ENCODE results near the gene CYP24A1. TPM values are rescaled to one million over a fixed set of nuclear protein-coding genes. Genes with fewer than 3 reads are reported as not detected.

CYP24A1 gene
- total and polyA plus RNA-seq, 2 of the 13 experiments (the other 11 are each of a cell fraction or from before 2014, with no cell fraction given) = 9.4 to 32.7 TPM

GRCh38 chr20:54110041-54110440 lies 63.7 kb downstream of the CYP24A1 start:
- H3K4me2 ChIP-seq (ENCODE audit: low read depth, low read length) = no peak overlapping the region
- DNase-seq (ENCODE audit: low spot score) (peak; percentile 66), FAIRE-seq (no peak), ATAC-seq (no peak)
- no peak overlapping the region for H2AFZ ChIP-seq (ENCODE audit: low read length)
- ChIA-PET POLR2A (interaction anchor here (1.1 to 11.5 kb wide), 6 partner anchors 13 to 310 kb away, joined by 3 to 287 read pairs (median 20); partner anchors contain the start of gene CYP24A1), CTCF (ENCODE audit: low intra/inter-chr PET ratio, low total read pairs) (no interaction called here)
- no peaks in the 10 kb centered on the region for H4K20me1 ChIP-seq (ENCODE audit: insufficient read depth, low read length)
- intact Hi-C loops (cut with micrococcal nuclease; ENCODE audit: unreplicated experiment) = no loop called here
- H3K9ac ChIP-seq (ENCODE audit: insufficient read depth, low read depth, low read length) = no peak overlapping the region
- peaks cover 97% of the 10 kb centered on the region for H3K4me1 ChIP-seq (ENCODE audit: insufficient read depth, low read length)
- 0 out of 2 replicates have a peak, but pooled peaks cover 4% of the 10 kb centered on the region for H3K9me3 ChIP-seq (ENCODE audit: low read length)
- no TSS peak for BruUV-seq (replicated peaks)
- H3K79me2 ChIP-seq (ENCODE audit: insufficient read depth, low read length) = no peaks in the 10 kb centered on the region
- H3K4me3 ChIP-seq (replicated peaks in 1 of 3; ENCODE audit: insufficient read depth in 1 of 3, low read depth in 2 of 3, low read length in 3 of 3) = no peak overlapping the region
- H3K27me3 ChIP-seq (ENCODE audit: control insufficient read depth in 1 of 2, insufficient read depth in 2 of 2, low read length in 2 of 2) = no peaks in the 10 kb centered on the region
- in situ Hi-C loops (cut with HindIII; ENCODE audit: extremely low pct_ligation_motif_present, low pct_unique_long_range_greater_than_20kb) = no loop called here
- peak overlapping the region; percentile 10 for H3K27ac ChIP-seq (ENCODE audit: extremely low read length, insufficient read depth, low read length)
- H3K36me3 ChIP-seq (replicated peaks in 1 of 2; ENCODE audit: control insufficient read depth in 1 of 2, insufficient read depth in 2 of 2, low read length in 2 of 2) = no peaks in the 10 kb centered on the region
- TF ChIP-seq SMARCC2 (IDR thresholded peaks at IDR 0.05) = no peak
- TF ChIP-seq NFKBIZ (CRISPR knock-in tag; IDR thresholded peaks at IDR 0.05) = 0 out of 2 replicates have a peak, but pooled peaks have one; percentile 24
- TF ChIP-seq SATB2 (CRISPR knock-in tag; IDR thresholded peaks at IDR 0.05) = no peak
- peak; percentile 40 for TF ChIP-seq ATF7 (IDR thresholded peaks at IDR 0.05)
- no peak for TF ChIP-seq ATF7 (CRISPR knock-in tag; IDR thresholded peaks at IDR 0.05)
- no peak for TF ChIP-seq PRDM15 (CRISPR knock-in tag; IDR thresholded peaks at IDR 0.05)
- TF ChIP-seq MIXL1 (CRISPR knock-in tag; IDR thresholded peaks at IDR 0.05) = 0 out of 2 replicates have a peak, but pooled peaks have one; percentile 19
- no peak for TF ChIP-seq ZNF563 (CRISPR knock-in tag; IDR thresholded peaks at IDR 0.05)
- no peak for TF ChIP-seq HOXA3 (CRISPR knock-in tag; IDR thresholded peaks at IDR 0.05)
- TF ChIP-seq RARA (CRISPR knock-in tag; IDR thresholded peaks at IDR 0.05) = peak; percentile 46; the same call in 1 of the 2 replicates
- TF ChIP-seq ZBTB21 (CRISPR knock-in tag; IDR thresholded peaks at IDR 0.05) = no peak
- TF ChIP-seq NCOA2 (CRISPR knock-in tag; IDR thresholded peaks at IDR 0.05) = peak; percentile 32; the same call in 1 of the 2 replicates
- TF ChIP-seq BCLAF1 (IDR thresholded peaks at IDR 0.05) = no peak
- no peak for TF ChIP-seq ISX (CRISPR knock-in tag; conservative IDR thresholded peaks at IDR 0.05)
- no peak for TF ChIP-seq MYC (CRISPR knock-in tag; IDR thresholded peaks at IDR 0.05; ENCODE audit: borderline replicate concordance)
- TF ChIP-seq ARNTL (CRISPR knock-in tag; IDR thresholded peaks at IDR 0.05) = no peak
- peak; percentile 51; the same call in 1 of the 2 replicates for TF ChIP-seq SOX5 (CRISPR knock-in tag; IDR thresholded peaks at IDR 0.05; ENCODE audit: borderline replicate concordance)
- TF ChIP-seq ZFYVE20 (CRISPR knock-in tag; IDR thresholded peaks at IDR 0.05; ENCODE audit: borderline replicate concordance, low read depth) = no peak
- TF ChIP-seq MAF1 (CRISPR knock-in tag; IDR thresholded peaks at IDR 0.05; ENCODE audit: borderline replicate concordance) = no peak
- TF ChIP-seq ZBTB39 (CRISPR knock-in tag; IDR thresholded peaks at IDR 0.05) = no peak
